ENCODE results near the gene POU2F1. TPM values are rescaled to one million over a fixed set of nuclear protein-coding genes. Genes with fewer than 3 reads are reported as not detected.

The POU2F1 gene
- total and polyA plus RNA-seq, 2 donors (not counting 3 experiments of a cell fraction or from before 2014, with no cell fraction given): 6.0 to 12.9 TPM

DNA sequence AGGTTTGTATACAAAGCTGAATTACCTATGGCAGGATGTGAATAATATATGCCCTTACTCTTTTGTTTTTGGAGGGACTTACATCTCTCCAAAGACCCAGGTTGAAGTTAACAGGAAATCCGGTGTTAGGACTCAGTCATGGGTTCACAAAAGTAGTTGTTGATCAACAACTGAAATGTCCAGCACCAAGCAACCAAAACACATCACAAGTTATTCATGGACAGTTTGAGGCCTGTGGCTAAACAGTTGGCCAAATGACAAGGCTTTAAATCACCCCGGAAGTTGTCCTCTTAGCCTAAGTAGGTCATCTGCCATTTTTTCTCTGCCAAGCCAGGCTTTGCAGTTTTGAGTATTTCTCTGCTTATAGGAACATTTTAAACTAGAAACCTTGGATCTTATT, 207.7 kb downstream of the POU2F1 start:
- Histone ChIP-seq H4K20me1 (replicated peaks; ENCODE audit: control insufficient read depth, extremely low read depth, insufficient read depth, low read length) (no peaks in the 10 kb centered on the region), H3K4me2 (ENCODE audit: insufficient read depth, low read length) (no peak overlapping the region), H3K4me3 (replicated peaks in 1 of 3; ENCODE audit: insufficient read depth in 1 of 3, low read depth in 1 of 3, low read length in 3 of 3) (no peak overlapping the region), H3K9ac (replicated peaks; ENCODE audit: extremely low read depth, insufficient read depth, low read length) (no peak overlapping the region), H2AFZ (ENCODE audit: low read depth, low read length) (no peak overlapping the region), H3K4me1 (ENCODE audit: control insufficient read depth, extremely low read depth, insufficient read depth, low read length) (no peaks in the 10 kb centered on the region), H3K27me3 (ENCODE audit: control insufficient read depth in 2 of 2, insufficient read depth in 2 of 2, low read length in 2 of 2) (no peaks in the 10 kb centered on the region), H3K79me2 (ENCODE audit: control insufficient read depth, insufficient read depth, low read length) (no peaks in the 10 kb centered on the region), H3K36me3 (ENCODE audit: control insufficient read depth in 2 of 2, extremely low read depth in 1 of 2, insufficient read depth in 2 of 2, low read length in 2 of 2) (no peaks in the 10 kb centered on the region), H3K27ac (ENCODE audit: insufficient read depth, low read depth, low read length) (no peak overlapping the region), H3K9me1 (replicated peaks; ENCODE audit: control insufficient read depth, extremely low read depth, insufficient read depth, low read length) (no peaks in the 10 kb centered on the region), H3K9me3 (replicated peaks; ENCODE audit: control insufficient read depth, insufficient read depth, low read length) (no peaks in the 10 kb centered on the region)
- intact Hi-C loops (cut with micrococcal nuclease) (no loop called here), dilution Hi-C loops (cut with MboI; ENCODE audit: extremely low pct_ligation_motif_present, low sequenced_read_pairs) (no loop called here)
- BruUV-seq (replicated peaks): no TSS peak
- TF ChIP-seq EZH2 (IDR thresholded peaks at IDR 0.05; ENCODE audit: borderline replicate concordance, low read depth, low read length, severe bottlenecking) (no peak), FOS (IDR thresholded peaks at IDR 0.05; ENCODE audit: borderline replicate concordance, insufficient read depth, low read length) (no peak), POLR2AphosphoS5 (IDR thresholded peaks at IDR 0.05; ENCODE audit: insufficient read depth, low read depth, low read length) (no peak), GATA2 (IDR thresholded peaks at IDR 0.05; ENCODE audit: insufficient read depth, insufficient read length, low read depth, low read length) (no peak), MYC (IDR thresholded peaks at IDR 0.05; ENCODE audit: low read depth, low read length) (no peak), POLR2A (IDR thresholded peaks at IDR 0.05; ENCODE audit: low read depth, low read length) (no peak), JUN (IDR thresholded peaks at IDR 0.05; ENCODE audit: borderline replicate concordance, insufficient read depth, insufficient read length, low read depth) (no peak)
- TF ChIP-seq, protein P1, sequence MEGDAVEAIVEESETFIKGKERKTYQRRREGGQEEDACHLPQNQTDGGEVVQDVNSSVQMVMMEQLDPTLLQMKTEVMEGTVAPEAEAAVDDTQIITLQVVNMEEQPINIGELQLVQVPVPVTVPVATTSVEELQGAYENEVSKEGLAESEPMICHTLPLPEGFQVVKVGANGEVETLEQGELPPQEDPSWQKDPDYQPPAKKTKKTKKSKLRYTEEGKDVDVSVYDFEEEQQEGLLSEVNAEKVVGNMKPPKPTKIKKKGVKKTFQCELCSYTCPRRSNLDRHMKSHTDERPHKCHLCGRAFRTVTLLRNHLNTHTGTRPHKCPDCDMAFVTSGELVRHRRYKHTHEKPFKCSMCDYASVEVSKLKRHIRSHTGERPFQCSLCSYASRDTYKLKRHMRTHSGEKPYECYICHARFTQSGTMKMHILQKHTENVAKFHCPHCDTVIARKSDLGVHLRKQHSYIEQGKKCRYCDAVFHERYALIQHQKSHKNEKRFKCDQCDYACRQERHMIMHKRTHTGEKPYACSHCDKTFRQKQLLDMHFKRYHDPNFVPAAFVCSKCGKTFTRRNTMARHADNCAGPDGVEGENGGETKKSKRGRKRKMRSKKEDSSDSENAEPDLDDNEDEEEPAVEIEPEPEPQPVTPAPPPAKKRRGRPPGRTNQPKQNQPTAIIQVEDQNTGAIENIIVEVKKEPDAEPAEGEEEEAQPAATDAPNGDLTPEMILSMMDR (IDR thresholded peaks at IDR 0.05; ENCODE audit: extremely low read depth in 1 of 2, insufficient read depth in 1 of 2, low read depth in 1 of 2, low read length in 2 of 2): no peak
- TF ChIP-seq, protein P2, sequence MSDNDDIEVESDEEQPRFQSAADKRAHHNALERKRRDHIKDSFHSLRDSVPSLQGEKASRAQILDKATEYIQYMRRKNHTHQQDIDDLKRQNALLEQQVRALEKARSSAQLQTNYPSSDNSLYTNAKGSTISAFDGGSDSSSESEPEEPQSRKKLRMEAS (IDR thresholded peaks at IDR 0.05; ENCODE audit: insufficient read depth, insufficient read length): no peak
- DNase-seq (ENCODE audit: low read depth, low spot score): no peak
- ChIA-PET POLR2A (no interaction called here), CTCF (interaction anchor here (1.1 to 1.2 kb wide), 2 partner anchors 21 to 160 kb away, joined by 3 to 4 read pairs; no protein-coding TSS in a partner anchor)
- no peak for FAIRE-seq
